HG03097 (cell line): ENCODE measurements around the gene FTSJ1.
A peak's percentile ranks its signal among the peaks of the same experiment; 100 is the strongest.
"Not testable (repeated sequence)": the region's sequence is repeated elsewhere in the genome, so short reads cannot be mapped to it uniquely, and the experiment has no call there.

ENCODE experiments used
- ATAC-seq: cut with Tn5 transposase; IDR thresholded peaks from one replicate; pipeline ENCODE4 v1.9.1; 2021; ENCODE audit not compliant: unreplicated experiment, low FRiP score

Gene FTSJ1

DNA sequence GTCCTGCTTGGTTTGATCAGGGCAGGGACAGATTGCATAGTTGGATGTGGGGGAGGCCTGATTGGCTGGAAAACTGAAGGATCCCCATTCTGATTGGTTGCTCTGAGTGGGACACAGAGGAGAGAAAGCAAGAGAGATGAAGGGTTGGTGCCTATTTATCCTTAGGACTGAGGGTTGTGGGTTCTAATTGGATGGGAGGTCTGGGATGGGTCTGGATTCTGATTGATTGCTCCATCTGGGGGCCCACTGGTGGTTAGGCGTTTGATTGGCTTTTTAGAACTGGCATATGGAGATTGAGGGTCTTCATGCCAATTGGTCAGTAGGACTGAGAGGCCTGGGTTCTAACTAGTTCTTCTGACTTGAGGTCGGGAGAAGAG is 45.0 kb downstream of the FTSJ1 start:
- no peak for ATAC-seq

DNA sequence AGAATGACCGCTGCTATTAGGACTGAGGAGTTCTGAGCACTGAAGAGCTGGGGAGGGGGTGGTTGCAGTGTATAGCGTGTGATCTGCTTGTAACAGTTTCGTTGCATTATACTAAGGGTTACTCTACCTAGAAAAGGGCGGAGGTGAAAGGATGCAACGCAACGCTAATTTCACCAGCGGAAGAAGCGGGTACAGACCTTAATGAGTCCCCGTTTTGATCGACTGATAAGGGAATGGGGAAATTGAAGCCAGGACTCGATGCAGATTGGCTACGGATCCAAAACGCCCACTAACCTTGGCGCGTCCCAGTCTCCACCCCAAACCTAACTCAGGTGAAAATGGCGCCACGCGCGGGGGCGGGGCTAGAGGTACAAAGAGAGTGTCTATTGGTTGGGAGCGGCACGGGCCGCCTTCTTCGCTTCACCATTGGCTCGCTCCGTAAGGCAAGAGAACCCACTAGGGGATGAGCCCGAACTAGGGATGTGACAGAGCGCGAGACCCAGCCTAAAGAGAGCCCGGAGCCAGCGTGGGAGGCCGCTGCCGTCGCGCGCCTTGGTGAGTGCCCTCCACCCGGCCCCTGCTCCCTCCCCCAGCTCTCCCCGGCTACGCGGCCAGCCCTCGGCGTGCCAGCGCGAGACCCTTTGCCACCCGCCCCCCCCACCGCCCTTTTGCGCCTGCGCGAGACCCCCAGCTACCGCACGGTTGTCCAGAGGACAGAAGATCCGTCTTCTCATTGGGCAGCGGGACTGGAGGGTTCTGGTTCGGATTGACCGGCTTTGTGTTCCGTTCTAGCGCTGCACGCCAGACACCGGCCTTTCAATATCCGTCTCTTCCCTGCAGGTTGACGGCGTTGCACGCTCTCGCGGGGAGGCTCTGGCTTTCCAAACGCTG is 45.6 kb downstream of the FTSJ1 start, which contains the start of gene EBP:
EBP (plus strand) TSS at position 456 of the 891 bp plus-strand sequence. CDS start 1,964 bp downstream, outside the sequence.
- peak; percentile 95 for ATAC-seq

DNA sequence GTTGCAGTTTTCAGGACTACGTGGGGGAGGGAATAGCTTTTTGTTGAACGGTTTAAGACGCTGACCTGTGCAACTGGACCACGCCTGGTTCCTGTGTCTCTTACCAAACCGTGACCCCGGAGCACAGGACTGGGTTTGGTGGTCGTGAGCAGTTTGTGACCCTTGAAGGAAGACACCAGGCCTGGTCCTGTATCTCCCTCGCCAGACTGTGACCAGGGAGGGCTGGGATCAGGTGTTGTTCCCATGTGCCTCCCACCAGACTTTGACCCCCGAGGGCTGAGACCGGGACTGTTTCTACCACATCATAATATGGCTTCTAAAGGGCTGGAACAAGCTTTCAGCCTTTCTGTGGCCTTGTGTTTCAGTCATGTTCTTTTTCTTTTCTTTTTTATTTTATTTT is 46.3 kb downstream of the FTSJ1 start:
- no peak for ATAC-seq

- no peak for ATAC-seq
Observed at GRCh38 chrX:48523682-48524081, 47.7 kb downstream of the FTSJ1 start.

DNA sequence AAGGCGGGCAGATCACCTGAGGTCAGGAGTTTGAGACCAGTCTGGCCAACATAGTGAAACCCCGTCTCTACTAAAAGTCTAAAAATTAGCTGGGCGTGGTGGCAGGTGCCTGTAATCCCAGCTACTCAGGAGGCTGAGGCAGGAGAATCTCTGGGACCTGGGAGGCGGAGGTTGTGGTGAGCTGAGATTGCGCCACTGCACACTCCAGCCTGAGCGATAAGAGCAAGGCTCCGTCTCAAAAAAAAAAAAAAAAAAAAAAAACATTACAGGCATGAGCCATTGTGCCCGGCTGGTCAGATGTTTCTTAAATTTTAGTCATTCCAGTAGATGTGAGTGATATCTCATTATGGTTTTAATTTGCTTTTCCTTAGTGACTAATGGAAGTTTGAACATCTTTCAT is 49.9 kb downstream of the FTSJ1 start:
- not testable (repeated sequence) for ATAC-seq

GRCh38 chrX:48530736-48531135 is 54.7 kb downstream of the FTSJ1 start:
- no peak for ATAC-seq

DNA sequence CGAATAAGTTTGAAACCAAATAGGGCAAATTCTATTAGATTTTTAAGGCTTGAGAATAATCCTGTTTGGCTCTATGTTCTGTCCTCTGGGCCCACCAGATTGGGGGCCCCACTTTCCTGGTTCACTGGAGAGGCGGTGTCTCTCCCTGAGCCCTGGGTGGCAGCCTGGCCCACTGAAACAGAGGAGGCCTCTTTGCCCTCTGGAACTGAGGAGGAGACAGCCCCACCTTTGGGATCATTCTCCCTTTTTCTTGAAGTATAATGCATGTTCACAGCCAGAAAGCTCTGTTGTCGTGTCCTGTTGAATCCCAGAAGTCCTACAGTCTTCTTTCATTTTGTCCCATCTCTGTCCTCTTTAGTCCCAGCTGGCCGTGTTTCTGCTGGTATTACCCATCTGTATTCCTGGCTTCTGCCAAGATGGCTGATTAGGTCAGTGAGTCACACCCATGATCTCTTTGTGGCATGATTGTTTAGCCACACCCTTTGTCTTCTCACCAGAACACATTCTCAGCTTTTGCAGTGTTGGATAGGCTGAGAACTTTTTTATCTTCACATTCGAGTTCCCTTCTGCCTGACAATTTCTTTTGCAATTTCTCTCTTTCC is 55.5 kb downstream of the FTSJ1 start:
- ATAC-seq = no peak

DNA sequence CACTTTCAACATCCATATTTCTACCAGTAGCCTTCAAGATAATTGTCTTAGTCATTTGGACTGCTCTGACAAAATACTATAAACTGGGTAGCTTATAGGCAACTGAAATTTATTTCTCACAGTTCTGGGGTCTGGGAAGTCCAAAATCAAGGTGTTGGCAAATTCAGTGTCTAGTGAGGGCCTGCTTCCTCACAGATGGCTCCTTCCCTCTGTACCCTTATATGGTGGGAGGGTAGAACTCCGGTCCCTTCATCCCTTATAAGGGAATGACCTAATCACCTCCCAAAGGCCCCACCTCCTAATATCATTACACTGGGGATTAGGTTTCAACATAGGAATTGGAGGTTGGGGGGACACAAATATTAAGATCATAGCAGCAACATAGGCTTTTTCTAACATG is 56.2 kb downstream of the FTSJ1 start:
- no peak for ATAC-seq

DNA sequence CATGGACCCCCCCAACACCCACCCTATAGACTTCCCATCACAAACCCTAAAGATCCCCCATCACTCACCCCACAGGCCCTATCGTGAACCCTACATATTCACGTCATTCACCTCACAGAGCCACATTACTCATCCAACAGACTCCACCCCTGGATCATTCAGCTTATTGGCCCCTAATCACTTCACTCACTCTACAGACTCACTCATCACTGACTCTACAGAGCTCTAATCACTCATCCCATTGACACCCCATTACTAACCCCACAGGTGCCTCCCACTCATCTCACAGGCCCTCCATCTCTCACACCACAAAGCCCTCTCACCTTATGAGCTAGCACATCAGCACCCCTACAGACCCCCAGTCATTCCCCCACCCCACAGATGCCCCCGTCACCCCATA is 57.2 kb downstream of the FTSJ1 start:
- ATAC-seq = no peak
